ENCODE measurements around the gene EDN2.

The EDN2 gene

DNA sequence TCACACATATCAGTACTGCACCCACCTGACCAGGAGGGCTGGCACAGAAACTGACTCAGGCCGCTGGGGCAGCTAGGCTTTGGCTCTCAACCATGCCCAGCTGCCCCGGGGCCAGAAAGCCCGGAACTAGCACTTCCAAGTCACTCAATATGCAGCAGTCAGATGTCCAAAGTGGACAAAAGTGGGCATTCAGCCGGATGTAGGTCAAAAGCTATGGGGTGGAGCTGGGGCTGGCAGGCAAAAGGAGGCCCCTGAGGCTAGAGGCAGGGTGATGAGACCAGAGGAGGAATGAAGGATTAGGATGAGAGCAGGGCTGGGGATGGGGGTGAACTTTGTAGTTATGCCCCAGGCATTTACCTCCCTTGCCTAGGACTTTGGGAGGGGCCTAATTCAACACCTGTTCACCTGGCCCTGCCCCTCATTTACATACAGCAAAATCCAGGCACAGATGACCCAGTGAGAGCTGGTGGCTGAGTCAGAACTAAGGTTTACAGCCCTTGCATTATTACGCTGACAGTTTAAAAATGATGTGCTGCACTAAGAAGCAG is 30.7 kb upstream of the EDN2 start:
- peaks cover 7% of the 10 kb centered on the region for H3K4me1 ChIP-seq (ENCODE audit: control insufficient read depth, low read depth, low read length)
- H3K27ac ChIP-seq (ENCODE audit: low read length), result no peak overlapping the region
- H3K4me3 ChIP-seq (ENCODE audit: low read length), result no peak overlapping the region
- peaks cover 9% of the 10 kb centered on the region for H3K27me3 ChIP-seq (ENCODE audit: control insufficient read depth, insufficient read depth, low read length)
- no peak overlapping the region for H3K9ac ChIP-seq (ENCODE audit: low read length)
- H3K9me3 ChIP-seq (ENCODE audit: control insufficient read depth, low read depth, low read length), result no peaks in the 10 kb centered on the region
- H3K36me3 ChIP-seq (ENCODE audit: control insufficient read depth, low read depth, low read length), result no peaks in the 10 kb centered on the region

DNA sequence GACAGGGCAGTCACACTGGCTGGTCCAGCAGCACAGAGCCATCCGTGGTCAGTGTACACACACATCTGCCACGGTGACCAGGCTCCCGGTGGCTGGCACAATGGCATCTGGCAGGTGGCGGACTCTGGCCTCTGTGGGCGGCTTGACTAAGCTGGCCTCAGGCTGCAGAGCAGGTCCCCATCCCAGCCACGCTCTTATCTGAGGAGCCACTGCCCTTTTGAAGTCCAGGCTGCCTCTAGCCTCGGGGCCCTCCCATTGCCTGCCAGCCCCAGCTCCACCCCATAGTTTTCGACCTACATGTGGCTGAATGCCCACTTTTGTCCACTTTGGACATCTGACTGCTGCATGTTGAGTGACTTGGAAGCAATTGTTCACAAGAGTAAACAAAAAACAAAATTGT is 29.9 kb upstream of the EDN2 start:
- H3K27ac ChIP-seq (ENCODE audit: low read length), result no peak overlapping the region
- H3K9me3 ChIP-seq (ENCODE audit: control insufficient read depth, low read depth, low read length), result no peaks in the 10 kb centered on the region
- H3K9ac ChIP-seq (ENCODE audit: low read length), result no peak overlapping the region
- H3K36me3 ChIP-seq (ENCODE audit: control insufficient read depth, low read depth, low read length), result no peaks in the 10 kb centered on the region
- no peak overlapping the region for H3K4me3 ChIP-seq (ENCODE audit: low read length)
- H3K27me3 ChIP-seq (ENCODE audit: control insufficient read depth, insufficient read depth, low read length), result peaks cover 9% of the 10 kb centered on the region
- peaks cover 7% of the 10 kb centered on the region for H3K4me1 ChIP-seq (ENCODE audit: control insufficient read depth, low read depth, low read length)

DNA sequence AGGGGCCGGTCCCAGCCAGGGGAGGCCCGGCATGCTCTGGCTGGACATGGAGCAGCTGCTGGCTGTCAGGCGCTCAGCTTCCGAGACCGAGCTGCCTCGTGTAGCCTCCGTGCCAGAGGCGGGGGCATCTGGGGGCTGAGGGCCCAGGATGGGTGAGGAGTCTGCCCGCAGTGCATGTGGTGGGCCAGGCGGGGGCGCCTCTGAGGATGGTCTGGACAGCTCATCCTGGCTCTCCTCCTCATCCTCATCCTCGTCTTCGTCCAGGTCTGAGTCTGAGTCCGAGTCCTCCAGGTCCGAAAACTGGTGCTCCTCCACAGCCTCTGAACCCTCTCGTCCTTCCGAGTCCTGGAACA is 28.9 kb upstream of the EDN2 start:
- Histone ChIP-seq H3K9ac (ENCODE audit: low read length) (no peak overlapping the region), H3K27ac (ENCODE audit: low read length) (no peak overlapping the region), H3K27me3 (ENCODE audit: control insufficient read depth, insufficient read depth, low read length) (peaks cover 9% of the 10 kb centered on the region), H3K9me3 (ENCODE audit: control insufficient read depth, low read depth, low read length) (no peaks in the 10 kb centered on the region), H3K4me3 (ENCODE audit: low read length) (no peak overlapping the region), H3K4me1 (ENCODE audit: control insufficient read depth, low read depth, low read length) (peaks cover 7% of the 10 kb centered on the region), H3K36me3 (ENCODE audit: control insufficient read depth, low read depth, low read length) (no peaks in the 10 kb centered on the region)

DNA sequence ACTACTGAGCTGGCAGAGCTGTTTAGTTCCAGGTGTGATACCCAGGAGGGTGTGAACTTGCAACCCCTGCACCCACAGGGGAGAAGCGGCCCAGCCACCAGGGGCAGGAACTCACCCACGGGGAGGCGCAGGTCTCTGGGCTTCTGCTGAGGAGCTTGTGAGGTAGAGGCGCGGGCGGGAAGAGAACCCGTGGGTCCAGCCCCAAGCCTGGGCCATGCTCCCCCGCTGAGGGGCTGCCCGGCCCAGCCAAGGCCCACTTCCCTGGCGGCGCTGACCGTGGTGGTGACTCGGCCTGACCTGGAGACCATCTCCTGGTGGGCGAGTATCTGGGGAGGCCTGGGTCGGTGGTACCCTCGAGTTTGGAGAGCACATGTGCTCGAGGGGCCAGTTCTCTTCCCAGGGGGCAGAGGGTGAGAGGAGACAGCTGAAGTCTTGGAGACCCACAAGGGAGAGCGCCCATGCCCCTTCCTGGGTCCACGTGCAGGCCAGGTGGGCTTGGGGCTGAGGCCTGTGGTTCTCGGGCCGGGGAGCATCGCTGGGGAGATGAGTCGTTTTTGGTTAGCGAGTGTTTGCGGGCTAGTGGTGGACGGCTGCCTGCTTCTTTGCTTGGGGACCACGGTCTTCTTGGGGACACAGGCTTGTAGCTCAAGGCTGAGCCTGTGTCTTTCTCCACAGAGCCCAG is 28.4 kb upstream of the EDN2 start:
- no peak overlapping the region for H3K4me3 ChIP-seq (ENCODE audit: low read length)
- H3K36me3 ChIP-seq (ENCODE audit: control insufficient read depth, low read depth, low read length), result no peaks in the 10 kb centered on the region
- peaks cover 9% of the 10 kb centered on the region for H3K27me3 ChIP-seq (ENCODE audit: control insufficient read depth, insufficient read depth, low read length)
- no peak overlapping the region for H3K27ac ChIP-seq (ENCODE audit: low read length)
- H3K9me3 ChIP-seq (ENCODE audit: control insufficient read depth, low read depth, low read length), result no peaks in the 10 kb centered on the region
- peaks cover 7% of the 10 kb centered on the region for H3K4me1 ChIP-seq (ENCODE audit: control insufficient read depth, low read depth, low read length)
- no peak overlapping the region for H3K9ac ChIP-seq (ENCODE audit: low read length)

DNA sequence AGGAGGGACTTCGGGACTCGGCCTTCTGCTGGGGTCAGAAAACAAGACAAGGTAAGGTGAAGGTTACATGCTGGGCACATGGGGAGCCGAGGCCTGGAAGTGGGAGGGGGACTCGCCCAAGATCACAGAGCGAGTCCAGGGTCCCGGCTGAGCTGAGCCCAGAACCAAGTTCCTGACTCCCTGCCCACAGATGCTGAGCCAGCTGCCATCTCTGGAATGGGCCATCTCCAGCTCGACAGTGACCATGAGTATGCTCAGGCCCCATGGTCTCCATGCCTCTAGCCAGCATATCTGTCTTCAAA is 26.7 kb upstream of the EDN2 start:
- Histone ChIP-seq H3K4me3 (ENCODE audit: low read length) (no peak overlapping the region), H3K9me3 (ENCODE audit: control insufficient read depth, low read depth, low read length) (no peaks in the 10 kb centered on the region), H3K27ac (ENCODE audit: low read length) (no peak overlapping the region), H3K36me3 (ENCODE audit: control insufficient read depth, low read depth, low read length) (no peaks in the 10 kb centered on the region), H3K27me3 (ENCODE audit: control insufficient read depth, insufficient read depth, low read length) (no peaks in the 10 kb centered on the region), H3K9ac (ENCODE audit: low read length) (no peak overlapping the region), H3K4me1 (ENCODE audit: control insufficient read depth, low read depth, low read length) (peaks cover 7% of the 10 kb centered on the region)

DNA sequence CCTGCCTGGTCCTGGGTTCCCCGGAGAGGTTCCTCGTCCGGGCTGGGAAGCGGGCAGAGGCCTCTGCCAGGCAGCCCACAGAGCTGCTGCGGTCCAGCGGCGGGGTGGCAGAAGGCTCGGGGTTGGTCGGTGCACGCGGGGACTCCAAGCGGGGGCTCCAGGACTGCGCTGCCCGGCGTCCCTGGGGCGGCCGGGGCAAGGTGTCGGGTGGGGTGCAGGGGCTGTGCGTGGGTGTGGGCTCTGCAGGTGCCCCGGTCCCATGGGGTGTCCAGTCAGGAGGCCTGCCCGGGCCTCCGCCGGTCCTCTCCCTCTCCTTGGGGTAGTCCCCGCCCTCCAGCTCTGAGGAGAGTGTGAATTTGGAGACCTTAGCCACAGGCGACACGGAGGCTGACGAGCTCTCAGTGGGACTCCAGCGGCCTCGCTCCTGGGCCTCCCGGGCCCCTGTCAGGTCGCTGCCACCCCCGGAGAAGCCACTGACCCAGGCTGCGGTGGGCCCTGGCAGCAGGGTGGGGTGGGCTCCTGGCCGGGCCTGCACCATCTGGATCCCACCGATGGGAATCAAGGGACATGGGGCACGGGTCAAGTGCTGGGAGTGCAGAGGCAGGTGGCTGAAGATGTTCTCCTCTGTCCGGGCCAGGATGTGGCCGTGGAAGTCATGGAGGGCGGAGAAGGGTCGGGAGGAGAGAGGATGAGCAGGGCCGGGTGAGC is 26.2 kb upstream of the EDN2 start:
- H3K36me3 ChIP-seq (ENCODE audit: control insufficient read depth, low read depth, low read length), result no peaks in the 10 kb centered on the region
- H3K9me3 ChIP-seq (ENCODE audit: control insufficient read depth, low read depth, low read length), result no peaks in the 10 kb centered on the region
- no peaks in the 10 kb centered on the region for H3K27me3 ChIP-seq (ENCODE audit: control insufficient read depth, insufficient read depth, low read length)
- H3K9ac ChIP-seq (ENCODE audit: low read length), result no peak overlapping the region
- peaks cover 5% of the 10 kb centered on the region for H3K4me1 ChIP-seq (ENCODE audit: control insufficient read depth, low read depth, low read length)
- no peak overlapping the region for H3K4me3 ChIP-seq (ENCODE audit: low read length)
- no peak overlapping the region for H3K27ac ChIP-seq (ENCODE audit: low read length)

DNA sequence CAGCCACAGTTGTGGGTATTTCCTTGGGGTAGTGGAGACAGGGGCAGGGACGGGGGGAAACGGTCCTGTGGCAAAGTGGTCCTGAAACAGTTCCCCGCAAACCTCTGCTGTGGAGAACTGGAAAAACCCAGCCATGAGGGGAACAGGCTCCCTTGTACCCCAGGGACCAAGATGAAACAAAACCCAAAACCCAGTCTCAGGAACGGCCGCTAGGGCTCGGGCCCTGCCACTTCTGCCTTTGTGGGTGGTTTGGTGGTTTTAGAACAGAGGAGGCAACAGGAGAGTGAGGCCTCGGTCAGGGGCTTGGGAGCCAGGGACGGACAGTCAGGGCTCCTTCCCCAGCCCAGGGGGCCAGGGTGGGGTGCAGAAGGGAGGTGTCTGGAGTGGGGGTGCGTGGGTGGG is 24.8 kb upstream of the EDN2 start:
- H3K36me3 ChIP-seq (ENCODE audit: control insufficient read depth, low read depth, low read length), result no peaks in the 10 kb centered on the region
- no peaks in the 10 kb centered on the region for H3K27me3 ChIP-seq (ENCODE audit: control insufficient read depth, insufficient read depth, low read length)
- H3K9ac ChIP-seq (ENCODE audit: low read length), result no peak overlapping the region

DNA sequence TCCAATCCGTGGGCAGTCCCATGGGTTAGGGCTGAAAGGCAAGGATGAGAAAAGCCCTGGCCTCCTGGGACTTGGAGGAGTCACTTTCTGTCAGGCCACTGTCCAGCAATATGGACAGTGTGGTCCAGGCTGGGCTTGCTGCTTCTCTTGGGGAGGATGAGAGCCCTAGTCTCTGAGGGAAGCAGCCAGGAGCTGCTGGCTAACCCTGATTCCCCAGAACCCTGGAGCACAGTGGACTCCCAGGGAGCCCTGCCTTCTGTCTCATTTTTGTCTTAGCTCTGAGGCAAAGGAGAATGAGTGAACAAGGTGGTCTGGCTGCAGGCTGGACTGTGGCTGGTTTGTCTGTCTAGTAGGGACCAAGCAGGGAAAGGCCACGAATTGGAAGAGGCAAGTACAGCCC is 23.8 kb upstream of the EDN2 start:
- no peak overlapping the region for H3K9ac ChIP-seq (ENCODE audit: low read length)
- H3K9me3 ChIP-seq (ENCODE audit: control insufficient read depth, low read depth, low read length), result no peaks in the 10 kb centered on the region
- no peaks in the 10 kb centered on the region for H3K27me3 ChIP-seq (ENCODE audit: control insufficient read depth, insufficient read depth, low read length)
- no peak overlapping the region for H3K27ac ChIP-seq (ENCODE audit: low read length)
- H3K4me1 ChIP-seq (ENCODE audit: control insufficient read depth, low read depth, low read length), result no peaks in the 10 kb centered on the region
- no peak overlapping the region for H3K4me3 ChIP-seq (ENCODE audit: low read length)
- H3K36me3 ChIP-seq (ENCODE audit: control insufficient read depth, low read depth, low read length), result no peaks in the 10 kb centered on the region

More for the DNA sequence above, 24.8 kb upstream of the EDN2 start:
- H3K4me1 ChIP-seq (ENCODE audit: control insufficient read depth, low read depth, low read length), result no peaks in the 10 kb centered on the region
- H3K27ac ChIP-seq (ENCODE audit: low read length), result no peak overlapping the region
- H3K4me3 ChIP-seq (ENCODE audit: low read length), result no peak overlapping the region
- H3K9me3 ChIP-seq (ENCODE audit: control insufficient read depth, low read depth, low read length), result no peaks in the 10 kb centered on the region

DNA sequence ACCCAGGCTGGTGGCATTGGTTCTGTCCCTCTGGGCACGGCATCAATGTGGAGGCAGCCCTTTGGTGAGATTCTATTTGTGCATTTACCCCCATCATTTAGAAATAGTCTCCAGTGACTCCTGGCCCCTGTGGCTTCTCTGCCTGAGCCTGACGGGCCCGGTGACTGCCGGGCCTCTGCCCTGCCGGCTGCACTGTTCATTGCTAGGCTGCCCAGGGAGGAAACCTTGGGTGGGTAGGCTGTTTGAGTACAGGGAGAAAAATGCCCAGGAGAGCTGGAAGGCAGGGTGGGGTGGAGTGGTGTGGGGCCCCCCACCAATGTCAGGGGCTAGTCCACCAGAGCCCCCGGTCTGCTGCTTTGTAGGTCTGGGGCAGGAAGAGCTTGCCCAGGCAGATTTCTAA is 23.4 kb upstream of the EDN2 start:
- Histone ChIP-seq H3K36me3 (ENCODE audit: control insufficient read depth, low read depth, low read length) (no peaks in the 10 kb centered on the region), H3K4me3 (ENCODE audit: low read length) (no peak overlapping the region), H3K27me3 (ENCODE audit: control insufficient read depth, insufficient read depth, low read length) (no peaks in the 10 kb centered on the region), H3K27ac (ENCODE audit: low read length) (no peak overlapping the region), H3K9me3 (ENCODE audit: control insufficient read depth, low read depth, low read length) (no peaks in the 10 kb centered on the region), H3K4me1 (ENCODE audit: control insufficient read depth, low read depth, low read length) (no peaks in the 10 kb centered on the region), H3K9ac (ENCODE audit: low read length) (no peak overlapping the region)

DNA sequence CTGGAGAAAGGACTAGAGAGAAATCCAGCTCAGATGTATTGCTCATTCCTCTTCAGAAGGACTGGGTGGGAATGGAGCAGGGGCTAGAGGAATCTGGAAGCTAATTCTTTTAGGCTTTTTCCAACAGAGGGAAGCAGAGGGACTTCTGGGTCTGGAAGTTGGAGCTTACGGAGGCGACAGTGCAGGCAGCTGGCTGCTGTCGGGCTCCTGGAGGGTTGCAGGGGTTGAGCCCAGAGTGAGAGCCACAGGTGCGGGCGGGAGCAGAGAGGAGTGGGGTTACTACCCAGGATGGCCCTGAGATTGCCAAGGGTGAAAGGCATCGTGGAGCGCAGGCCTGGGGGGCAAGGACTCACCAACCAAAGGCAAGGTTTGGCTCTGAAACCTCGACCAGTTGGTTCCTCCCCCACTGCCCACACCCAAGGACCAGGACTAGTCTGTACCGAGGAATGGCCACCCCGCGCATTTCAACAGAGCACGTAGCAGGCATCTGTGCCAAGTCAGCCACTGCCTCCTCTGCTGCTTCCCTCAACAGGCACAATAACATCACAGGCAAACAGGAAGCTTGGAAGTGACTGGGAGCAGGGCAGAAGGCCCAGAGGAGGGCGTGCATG is 22.7 kb upstream of the EDN2 start:
- Histone ChIP-seq H3K27ac (ENCODE audit: low read length) (no peak overlapping the region), H3K36me3 (ENCODE audit: control insufficient read depth, low read depth, low read length) (no peaks in the 10 kb centered on the region), H3K9ac (ENCODE audit: low read length) (no peak overlapping the region), H3K4me3 (ENCODE audit: low read length) (no peak overlapping the region), H3K4me1 (ENCODE audit: control insufficient read depth, low read depth, low read length) (no peaks in the 10 kb centered on the region), H3K27me3 (ENCODE audit: control insufficient read depth, insufficient read depth, low read length) (no peaks in the 10 kb centered on the region), H3K9me3 (ENCODE audit: control insufficient read depth, low read depth, low read length) (no peaks in the 10 kb centered on the region)

DNA sequence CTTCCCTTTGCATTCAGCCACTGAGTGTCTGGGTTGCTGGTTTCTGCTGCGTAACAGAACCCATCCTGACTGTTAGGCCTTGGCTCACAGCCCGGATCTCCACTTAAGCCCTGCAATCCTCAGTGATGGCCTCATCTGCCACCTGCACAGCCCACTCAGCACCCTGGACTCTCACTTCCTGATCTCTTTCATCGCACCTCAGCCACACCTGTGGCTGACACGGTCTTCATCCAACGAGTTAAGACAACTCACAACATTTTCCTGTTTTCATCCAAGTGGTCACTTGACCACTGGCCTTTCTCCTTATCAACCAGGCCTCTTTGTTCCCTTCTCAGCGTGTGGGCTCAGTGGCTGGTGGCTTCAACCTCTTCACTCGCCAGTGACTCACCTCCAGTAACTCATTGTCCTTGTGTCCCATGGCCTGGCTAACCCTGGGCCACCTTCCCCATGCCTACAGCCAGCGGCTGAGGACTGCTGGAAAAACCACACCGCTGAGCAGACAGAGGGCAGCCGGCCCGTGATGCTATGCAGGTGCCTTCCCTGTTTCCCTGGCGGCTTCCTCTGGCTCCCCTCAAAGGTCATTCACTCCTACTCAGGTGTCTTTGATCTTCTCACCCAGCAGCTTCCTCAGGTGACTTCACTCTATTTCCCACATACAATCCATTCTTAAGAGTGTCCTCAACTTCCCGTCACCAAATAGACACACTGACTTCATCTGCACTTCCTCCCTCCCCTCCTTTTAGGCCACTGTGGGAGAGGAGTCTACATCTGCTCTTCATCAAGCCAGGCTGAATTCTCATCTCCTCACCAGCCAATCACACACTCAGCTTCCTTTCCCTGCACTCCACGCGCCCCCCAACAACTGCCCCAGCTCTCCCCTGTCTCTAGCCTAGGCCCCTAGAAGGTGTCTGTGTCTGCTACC is 19.9 kb upstream of the EDN2 start:
- H3K9me3 ChIP-seq (ENCODE audit: control insufficient read depth, low read depth, low read length), result no peaks in the 10 kb centered on the region
- no peak overlapping the region for H3K4me3 ChIP-seq (ENCODE audit: low read length)
- no peak overlapping the region for H3K27ac ChIP-seq (ENCODE audit: low read length)
- no peaks in the 10 kb centered on the region for H3K27me3 ChIP-seq (ENCODE audit: control insufficient read depth, insufficient read depth, low read length)
- H3K4me1 ChIP-seq (ENCODE audit: control insufficient read depth, low read depth, low read length), result no peaks in the 10 kb centered on the region
- H3K9ac ChIP-seq (ENCODE audit: low read length), result no peak overlapping the region
- H3K36me3 ChIP-seq (ENCODE audit: control insufficient read depth, low read depth, low read length), result no peaks in the 10 kb centered on the region
